H9 (cell line): Measurements from ENCODE around the gene DPP10. TPM values are rescaled to one million over a fixed set of nuclear protein-coding genes. Genes with fewer than 3 reads are reported as not detected.

Source experiments
- DNase-seq: peaks from one replicate; pipeline ENCODE4 v3.0.0-alpha.2; 2017
- H2AFZ ChIP-seq: one replicate; pipeline ENCODE4 v1.6.1; 2013; ENCODE audit warnings: mild to moderate bottlenecking, low read length, control low read depth, moderate library complexity
- H2AK5ac ChIP-seq: 2 replicates; pipeline ENCODE4 v1.6.1; 2013; ENCODE audit warnings: low read length, control low read depth, mixed read lengths; ENCODE audit not compliant: insufficient read length
- H2BK120ac ChIP-seq: one replicate; pipeline ENCODE4 v1.6.1; 2013; ENCODE audit warnings: low read depth, mild to moderate bottlenecking, low read length, control low read depth, inconsistent platforms; ENCODE audit not compliant: poor library complexity, severe bottlenecking
- H2BK12ac ChIP-seq: 2 replicates; pipeline ENCODE4 v1.6.1; 2013; ENCODE audit warnings: low read length, control low read depth, mixed read lengths, low read depth; ENCODE audit not compliant: insufficient read length
- H2BK15ac ChIP-seq: 2 replicates; pipeline ENCODE4 v1.6.1; 2013; ENCODE audit warnings: low read depth, low read length, control low read depth
- H2BK20ac ChIP-seq: one replicate; pipeline ENCODE4 v1.6.1; 2013; ENCODE audit warnings: low read depth, mild to moderate bottlenecking, low read length, control low read depth, inconsistent platforms; ENCODE audit not compliant: poor library complexity, severe bottlenecking
- H2BK5ac ChIP-seq: 2 replicates; pipeline ENCODE4 v1.6.1; 2013; ENCODE audit warnings: low read length, control low read depth, mixed read lengths; ENCODE audit not compliant: insufficient read length
- H3K14ac ChIP-seq: 2 replicates; pipeline ENCODE4 v1.6.1; 2013; ENCODE audit warnings: low read length, control low read depth; ENCODE audit not compliant: insufficient read depth
- H3K18ac ChIP-seq: 2 replicates; pipeline ENCODE4 v1.6.1; 2013; ENCODE audit warnings: low read depth, mild to moderate bottlenecking, mixed read lengths, low read length, control low read depth; ENCODE audit not compliant: insufficient read length
- H3K23ac ChIP-seq: 2 replicates; pipeline ENCODE4 v1.6.1; 2013; ENCODE audit warnings: low read length, control low read depth, mixed read lengths, low read depth; ENCODE audit not compliant: insufficient read length
- H3K23me2 ChIP-seq: 2 replicates; pipeline ENCODE4 v1.6.1; 2013; ENCODE audit warnings: low read depth, mild to moderate bottlenecking, mixed read lengths, low read length, control low read depth; ENCODE audit not compliant: insufficient read length, poor library complexity, severe bottlenecking
- H3K27ac ChIP-seq: 2 replicates; pipeline ENCODE4 v1.5.1; 2013; ENCODE audit warnings: low read length, control low read depth, mixed read lengths, low read depth; ENCODE audit not compliant: insufficient read length
- H3K27me3 ChIP-seq: 2 replicates; pipeline ENCODE4 v1.6.1; 2013; ENCODE audit warnings: low read length, control low read depth, inconsistent platforms; ENCODE audit not compliant: insufficient read depth
- H3K4ac ChIP-seq: 2 replicates; pipeline ENCODE4 v1.6.1; 2013; ENCODE audit warnings: low read depth, mild to moderate bottlenecking, control low read depth, inconsistent platforms, low read length, moderate library complexity
- H3K4me1 ChIP-seq: 2 replicates; pipeline ENCODE4 v1.6.1; 2013; ENCODE audit warnings: low read length, control low read depth, inconsistent platforms; ENCODE audit not compliant: insufficient read depth
- H3K4me2 ChIP-seq: 2 replicates; pipeline ENCODE4 v1.6.1; 2013; ENCODE audit warnings: low read length, control low read depth, mixed read lengths; ENCODE audit not compliant: insufficient read length, insufficient read depth
- H3K56ac ChIP-seq: 2 replicates; pipeline ENCODE4 v1.6.1; 2013; ENCODE audit warnings: low read depth, mild to moderate bottlenecking, mixed read lengths, low read length, control low read depth; ENCODE audit not compliant: insufficient read length
- H3K79me1 ChIP-seq: 2 replicates; pipeline ENCODE4 v1.6.1; 2013; ENCODE audit warnings: low read depth, mild to moderate bottlenecking, moderate library complexity, low read length, control low read depth, inconsistent platforms; ENCODE audit not compliant: insufficient read depth, poor library complexity, severe bottlenecking
- H3K79me2 ChIP-seq: 2 replicates; pipeline ENCODE4 v1.6.1; 2013; ENCODE audit warnings: low read length, control low read depth, inconsistent platforms; ENCODE audit not compliant: insufficient read depth
- H3K9ac ChIP-seq: 2 replicates; pipeline ENCODE4 v1.6.1; 2013; ENCODE audit warnings: low read length, control low read depth, mixed read lengths; ENCODE audit not compliant: insufficient read length; ENCODE audit errors: extremely low read depth
- H3K9me3 ChIP-seq: one replicate; pipeline ENCODE4 v1.6.1; 2013; ENCODE audit warnings: low read depth, low read length, inconsistent platforms; ENCODE audit not compliant: control insufficient read depth
- H3T11ph ChIP-seq: one replicate; pipeline ENCODE4 v1.6.1; 2013; ENCODE audit warnings: mild to moderate bottlenecking, low read length, control low read depth, inconsistent platforms
- H4K20me1 ChIP-seq: one replicate; pipeline ENCODE4 v1.6.1; 2013; ENCODE audit not compliant: control insufficient read depth, insufficient read length, insufficient read depth
- H4K5ac ChIP-seq: 2 replicates; pipeline ENCODE4 v1.6.1; 2013; ENCODE audit warnings: low read depth, mild to moderate bottlenecking, mixed read lengths, low read length, control low read depth; ENCODE audit not compliant: insufficient read length
- H4K8ac ChIP-seq: replicated peaks from 2 replicates; pipeline ENCODE4 v1.6.1; 2013; ENCODE audit warnings: low read length, control low read depth, mixed read lengths, low read depth; ENCODE audit not compliant: insufficient read length
- H4K91ac ChIP-seq: 2 replicates; pipeline ENCODE4 v1.6.1; 2013; ENCODE audit warnings: low read depth, mild to moderate bottlenecking, moderate library complexity, mixed read lengths, low read length, control low read depth; ENCODE audit not compliant: insufficient read length
- H3K27ac Mint-ChIP-seq, 3 experiments: 2 replicates in 2 of 3; 3 replicates in 1 of 3; pipeline ENCODE4 v1.8.0; 2020 to 2021; ENCODE audit warnings: mixed read lengths in 3 of 3, mild to moderate bottlenecking in 1 of 3, moderate library complexity in 1 of 3
- H3K27me3 Mint-ChIP-seq: 2 replicates; pipeline ENCODE4 v1.8.0; 2021; ENCODE audit warnings: low read depth, mild to moderate bottlenecking, moderate library complexity, mixed read lengths
- H3K36me3 Mint-ChIP-seq, 3 experiments: 2 replicates in 2 of 3; 3 replicates in 1 of 3; pipeline ENCODE4 v1.8.0; 2020 to 2021; ENCODE audit warnings: low read depth in 3 of 3, mixed read lengths in 3 of 3; ENCODE audit not compliant: insufficient read depth in 1 of 3
- H3K4me1 Mint-ChIP-seq, 2 experiments: 2 replicates each; pipeline ENCODE4 v1.8.0; 2020; ENCODE audit warnings: mixed read lengths in 2 of 2
- H3K4me3 Mint-ChIP-seq, 2 experiments: 2 replicates in 1 of 2; 3 replicates in 1 of 2; pipeline ENCODE4 v1.8.0; 2020 to 2021; ENCODE audit warnings: mild to moderate bottlenecking in 2 of 2, mixed read lengths in 2 of 2, moderate library complexity in 1 of 2
- H3K9me3 Mint-ChIP-seq, 2 experiments: 2 replicates in 1 of 2; 3 replicates in 1 of 2; pipeline ENCODE4 v1.8.0; 2020; ENCODE audit warnings: mild to moderate bottlenecking in 2 of 2, mixed read lengths in 2 of 2, moderate library complexity in 1 of 2
- total RNA-seq: library from RNA; stranded (reverse); gene quantifications from 2 replicates; pipeline ENCODE4 v1.2.1, GENCODE V29; 2021
- TF ChIP-seq, protein P1 (sequence below): fragments of 200-600 bp; sonication (generic); conservative IDR thresholded peaks from 3 replicates; pipeline ENCODE4 v1.8.0; 2021; ENCODE audit warnings: antibody characterized with exemption, mild to moderate bottlenecking

The DPP10 gene
- total RNA-seq, 1 experiment from 2014 or later: 11.3 TPM

DNA sequence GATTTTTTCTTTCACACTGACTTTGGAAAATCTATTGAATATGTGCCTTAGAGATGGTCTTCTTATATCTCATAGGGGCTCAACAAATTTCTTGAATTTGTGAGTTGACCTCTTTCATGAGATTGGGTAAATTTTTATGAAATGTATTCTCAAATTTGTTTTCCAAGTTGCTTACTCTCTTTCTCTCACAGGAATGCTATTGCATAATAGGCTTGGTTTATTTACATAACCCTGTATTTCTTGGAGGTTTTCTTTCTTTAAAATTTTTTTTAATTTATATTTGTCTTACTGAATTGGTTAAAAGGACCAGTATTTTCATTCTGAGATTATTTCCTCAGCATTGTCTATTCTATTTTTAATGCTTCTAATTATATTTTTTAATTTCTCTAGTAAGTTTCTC, 917.1 kb downstream of the DPP10 start:
- no peak overlapping the region for H3K18ac ChIP-seq
- no peak overlapping the region for H3K56ac ChIP-seq
- no peak overlapping the region for H2BK5ac ChIP-seq
- H4K91ac ChIP-seq: no peak overlapping the region
- no peak overlapping the region for H3K14ac ChIP-seq
- H4K8ac ChIP-seq: no peak overlapping the region
- peak overlapping the region in 2 of 3 experiments; percentile 5 to 9; a peak in 2 of 7 replicates for H3K27ac Mint-ChIP-seq
- H3K27me3 ChIP-seq: no peaks in the 10 kb centered on the region
- peaks cover 42 to 49% of the 10 kb centered on the region in 2 experiments for H3K9me3 Mint-ChIP-seq
- no peak overlapping the region for H3T11ph ChIP-seq
- H3K4me3 Mint-ChIP-seq: no peak overlapping the region
- H2BK15ac ChIP-seq: no peak overlapping the region
- H3K27ac ChIP-seq: no peak overlapping the region
- no peak overlapping the region for H3K4ac ChIP-seq
- H3K4me1 ChIP-seq: no peaks in the 10 kb centered on the region; the same call in 1 of the 2 replicates
- no peak for DNase-seq
- TF ChIP-seq, protein P1, sequence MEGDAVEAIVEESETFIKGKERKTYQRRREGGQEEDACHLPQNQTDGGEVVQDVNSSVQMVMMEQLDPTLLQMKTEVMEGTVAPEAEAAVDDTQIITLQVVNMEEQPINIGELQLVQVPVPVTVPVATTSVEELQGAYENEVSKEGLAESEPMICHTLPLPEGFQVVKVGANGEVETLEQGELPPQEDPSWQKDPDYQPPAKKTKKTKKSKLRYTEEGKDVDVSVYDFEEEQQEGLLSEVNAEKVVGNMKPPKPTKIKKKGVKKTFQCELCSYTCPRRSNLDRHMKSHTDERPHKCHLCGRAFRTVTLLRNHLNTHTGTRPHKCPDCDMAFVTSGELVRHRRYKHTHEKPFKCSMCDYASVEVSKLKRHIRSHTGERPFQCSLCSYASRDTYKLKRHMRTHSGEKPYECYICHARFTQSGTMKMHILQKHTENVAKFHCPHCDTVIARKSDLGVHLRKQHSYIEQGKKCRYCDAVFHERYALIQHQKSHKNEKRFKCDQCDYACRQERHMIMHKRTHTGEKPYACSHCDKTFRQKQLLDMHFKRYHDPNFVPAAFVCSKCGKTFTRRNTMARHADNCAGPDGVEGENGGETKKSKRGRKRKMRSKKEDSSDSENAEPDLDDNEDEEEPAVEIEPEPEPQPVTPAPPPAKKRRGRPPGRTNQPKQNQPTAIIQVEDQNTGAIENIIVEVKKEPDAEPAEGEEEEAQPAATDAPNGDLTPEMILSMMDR: no peak
- no peak overlapping the region for H3K4me2 ChIP-seq
- H3K27me3 Mint-ChIP-seq: peaks cover 2% of the 10 kb centered on the region; the same call in 1 of the 2 replicates
- H3K9me3 ChIP-seq: peaks cover 8% of the 10 kb centered on the region
- H2AK5ac ChIP-seq: no peak overlapping the region
- no peaks in the 10 kb centered on the region for H4K20me1 ChIP-seq
- H3K23ac ChIP-seq: no peak overlapping the region
- no peak overlapping the region for H4K5ac ChIP-seq
- H2AFZ ChIP-seq: no peak overlapping the region
- H3K4me1 Mint-ChIP-seq: peaks cover 48 to 60% of the 10 kb centered on the region in 2 experiments
- no peaks in the 10 kb centered on the region for H3K79me2 ChIP-seq
- no peak overlapping the region for H2BK12ac ChIP-seq
- H2BK20ac ChIP-seq: no peak overlapping the region
- H3K79me1 ChIP-seq: no peaks in the 10 kb centered on the region
- no peak overlapping the region for H2BK120ac ChIP-seq
- H3K23me2 ChIP-seq: no peaks in the 10 kb centered on the region
- H3K9ac ChIP-seq: no peak overlapping the region
- H3K36me3 Mint-ChIP-seq: peaks cover 40 to 57% (median 40%) of the 10 kb centered on the region in 3 experiments
